ENCODE results near the gene ADAMTS9. TPM values are rescaled to one million over a fixed set of nuclear protein-coding genes. Genes with fewer than 3 reads are reported as not detected.

ADAMTS9 gene
- total and polyA plus RNA-seq, 9 of the 15 experiments (the other 6 are each of a cell fraction or from before 2014, with no cell fraction given): 0.05 to 0.32 (median 0.13) TPM; not detected in 2

GRCh38 chr3:64574194-64574593 lies 113.6 kb downstream of the ADAMTS9 start:
- Histone ChIP-seq H3K9me1 (ENCODE audit: control insufficient read depth, insufficient read depth, low read length) (no peaks in the 10 kb centered on the region), H3K79me2 (ENCODE audit: control insufficient read depth, insufficient read depth, low read length) (no peaks in the 10 kb centered on the region), H3K4me3 (no peak overlapping the region), H3K27ac (ENCODE audit: extremely low read depth, low read depth, low read length) (no peak overlapping the region), H3K4me2 (ENCODE audit: insufficient read depth, low read length) (no peak overlapping the region), H3K27me3 (ENCODE audit: control insufficient read depth in 2 of 2, insufficient read depth in 2 of 2, low read length in 2 of 2) (no peaks in the 10 kb centered on the region), H4K20me1 (replicated peaks; ENCODE audit: control insufficient read depth, insufficient read depth, low read length) (no peaks in the 10 kb centered on the region), H3K9ac (ENCODE audit: insufficient read depth in 1 of 2, low read depth in 2 of 2, low read length in 2 of 2) (no peak overlapping the region), H3K9me3 (replicated peaks; ENCODE audit: control insufficient read depth, insufficient read depth, low read depth, low read length) (no peaks in the 10 kb centered on the region), H3K36me3 (ENCODE audit: control insufficient read depth, insufficient read depth, low read length) (no peaks in the 10 kb centered on the region), H2AFZ (ENCODE audit: low read depth, low read length) (no peak overlapping the region), H3K4me1 (replicated peaks in 1 of 2; ENCODE audit: control insufficient read depth in 2 of 2, insufficient read depth in 2 of 2, low read length in 2 of 2) (no peaks in the 10 kb centered on the region)
- ChIA-PET POLR2A (no interaction called here), CTCF (ENCODE audit: low intra/inter-chr PET ratio) (no interaction called here)
- no peak for DNase-seq (ENCODE audit: extremely low read depth in 1 of 4, low spot score in 3 of 4)
- no peak for FAIRE-seq
- ATAC-seq: no peak
- intact Hi-C loops (cut with micrococcal nuclease) (no loop called here), in situ Hi-C loops (cut with MboI) (no loop called here)
- no TSS peak for BruUV-seq (replicated peaks)
- 0% methylated on average over 2 of the region's 2 CpGs for WGBS (ENCODE audit: insufficient coverage, low coverage, missing lambda C conversion rate)
- TF ChIP-seq ELK3 (CRISPR knock-in tag; IDR thresholded peaks at IDR 0.05) (no peak), ARID2 (IDR thresholded peaks at IDR 0.05) (no peak), NRF1 (conservative IDR thresholded peaks at IDR 0.05 in 1 of 2, IDR thresholded peaks at IDR 0.05 in 1 of 2) (no peak), HOXB6 (CRISPR knock-in tag; IDR thresholded peaks at IDR 0.05; ENCODE audit: borderline replicate concordance) (no peak), MCM2 (IDR thresholded peaks at IDR 0.05; ENCODE audit: low read depth) (no peak), ARID4B (CRISPR knock-in tag; IDR thresholded peaks at IDR 0.05) (no peak), IRF9 (tag; IDR thresholded peaks at IDR 0.05) (no peak), IRF1 (CRISPR knock-in tag; IDR thresholded peaks at IDR 0.05; ENCODE audit: borderline replicate concordance) (no peak), ZNF717 (CRISPR knock-in tag; IDR thresholded peaks at IDR 0.05) (no peak), MXI1 (IDR thresholded peaks at IDR 0.05; ENCODE audit: low read depth, low read length) (no peak), POLR2A (conservative IDR thresholded peaks at IDR 0.05) (no peak), JUN (IDR thresholded peaks at IDR 0.05; ENCODE audit: borderline replicate concordance, low read depth, low read length) (no peak), JUN (CRISPR knock-in tag; IDR thresholded peaks at IDR 0.05; ENCODE audit: borderline replicate concordance) (no peak)

All from K562 (cell line).